ENCODE data around the gene GNGT2. TPM values are rescaled to one million over a fixed set of nuclear protein-coding genes. Genes with fewer than 3 reads are reported as not detected.

GNGT2 gene
- total and polyA plus RNA-seq, 2 of the 4 experiments (the other 2 are of a cell fraction), result 0.18 to 0.79 TPM

GRCh38 chr17:49190932-49191331, 19.4 kb downstream of the GNGT2 start:
- H4K5ac ChIP-seq (ENCODE audit: low read depth, low read length), result no peak overlapping the region
- H3K79me1 ChIP-seq (ENCODE audit: low read depth in 1 of 2, low read length in 2 of 2), result no peaks in the 10 kb centered on the region
- H3K4ac ChIP-seq (ENCODE audit: low read depth, low read length), result no peak overlapping the region; the same call in 1 of the 2 replicates
- no peak overlapping the region for H3K4me3 ChIP-seq (ENCODE audit: insufficient read depth, low read depth, low read length)
- H2BK20ac ChIP-seq (ENCODE audit: low read depth, low read length), result peak overlapping the region; percentile 31; the same call in 1 of the 2 replicates
- peak overlapping the region; percentile 26 for H2BK120ac ChIP-seq (ENCODE audit: low read depth, low read length)
- H3K9me3 ChIP-seq (ENCODE audit: control insufficient read depth, insufficient read depth, low read length), result no peaks in the 10 kb centered on the region
- TF ChIP-seq RAD21 (IDR thresholded peaks at IDR 0.05; ENCODE audit: low read length) (no peak), FOS (IDR thresholded peaks at IDR 0.05; ENCODE audit: low read depth, low read length) (no peak)
- WGBS, 2 experiments (ENCODE audit: extremely low coverage in 2 of 2, insufficient read length in 1 of 2), result 86% methylated on average over 2 of the region's 4 CpGs; no CpG with 5 or more reads in 1 of the 2 experiments
- peak overlapping the region; percentile 39; the same call in 1 of the 2 replicates for H3K23ac ChIP-seq (ENCODE audit: low read depth, low read length)
- peak overlapping the region; percentile 56; the same call in 1 of the 3 replicates for H2BK15ac ChIP-seq (ENCODE audit: low read depth, low read length)
- no peak overlapping the region for H3K14ac ChIP-seq (replicated peaks; ENCODE audit: low read depth, low read length)
- CTCF ChIA-PET, result interaction anchor here (1.7 kb wide), 1 partner anchor 11 kb away, joined by 5 read pairs; no protein-coding TSS in a partner anchor
- H3K4me1 ChIP-seq (ENCODE audit: control insufficient read depth, insufficient read depth, low read length), result no peaks in the 10 kb centered on the region
- peak overlapping the region; percentile 77 for H2AK5ac ChIP-seq (ENCODE audit: low read depth, low read length)
- H4K8ac ChIP-seq (ENCODE audit: low read depth in 2 of 2, low read length in 2 of 2), result peak overlapping the region in 1 of 2 experiments; percentile 47; a peak in 1 of 4 replicates
- H3K9ac ChIP-seq (ENCODE audit: low read depth, low read length), result no peak overlapping the region
- H3K18ac ChIP-seq (ENCODE audit: low read depth, low read length), result no peak overlapping the region
- no peaks in the 10 kb centered on the region for H3K27me3 ChIP-seq (ENCODE audit: control insufficient read depth, insufficient read depth, low read length)
- H3K27ac ChIP-seq (ENCODE audit: insufficient read depth, low read length), result no peak overlapping the region
- H3K56ac ChIP-seq (ENCODE audit: extremely low read depth, insufficient read depth, low read length), result no peak overlapping the region
- H3K36me3 ChIP-seq (ENCODE audit: control insufficient read depth, insufficient read depth, low read length), result no peaks in the 10 kb centered on the region
- H3K9me1 ChIP-seq (ENCODE audit: insufficient read depth, low read length), result peaks cover 8% of the 10 kb centered on the region; the same call in 1 of the 2 replicates
- peak overlapping the region; percentile 36 for H2BK5ac ChIP-seq (ENCODE audit: low read depth, low read length, poor library complexity, severe bottlenecking)
- intact Hi-C loops (cut with micrococcal nuclease), result loop anchor here (5.0 to 10.0 kb wide), 2 partner anchors 36 to 874 kb away; no protein-coding TSS in a partner anchor
- peak overlapping the region; percentile 63; the same call in 1 of the 2 replicates for H4K91ac ChIP-seq (ENCODE audit: insufficient read depth, low read depth, low read length)
- peak overlapping the region; percentile 5 for H2AK9ac ChIP-seq (replicated peaks; ENCODE audit: low read depth, low read length, poor library complexity)
- in situ Hi-C loops (cut with MboI; ENCODE audit: low sequenced_read_pairs), result no loop called here
- peak overlapping the region; percentile 80 for H2AFZ ChIP-seq (replicated peaks; ENCODE audit: low read length, poor library complexity)
- H4K20me1 ChIP-seq (ENCODE audit: insufficient read depth, low read length), result peaks cover 3% of the 10 kb centered on the region
- BruUV-seq (replicated peaks), result no TSS peak
- POLR2A ChIA-PET (ENCODE audit: unreplicated experiment), result no interaction called here
- dilution Hi-C loops (cut with HindIII; ENCODE audit: low sequenced_read_pairs, unreplicated experiment), result no loop called here
- DNase-seq, result no peak
- H3K4me2 ChIP-seq (ENCODE audit: low read depth, low read length), result no peak overlapping the region
- ATAC-seq (ENCODE audit: low read depth), result no peak

Data from IMR-90 (cell line).